ENCODE results near the gene SRRM2. TPM values are rescaled to one million over a fixed set of nuclear protein-coding genes. Genes with fewer than 3 reads are reported as not detected.

Gene SRRM2
- total and polyA plus RNA-seq, 9 of the 15 experiments (the other 6 are each of a cell fraction or from before 2014, with no cell fraction given), result 26.7 to 563 (median 81.1) TPM

DNA sequence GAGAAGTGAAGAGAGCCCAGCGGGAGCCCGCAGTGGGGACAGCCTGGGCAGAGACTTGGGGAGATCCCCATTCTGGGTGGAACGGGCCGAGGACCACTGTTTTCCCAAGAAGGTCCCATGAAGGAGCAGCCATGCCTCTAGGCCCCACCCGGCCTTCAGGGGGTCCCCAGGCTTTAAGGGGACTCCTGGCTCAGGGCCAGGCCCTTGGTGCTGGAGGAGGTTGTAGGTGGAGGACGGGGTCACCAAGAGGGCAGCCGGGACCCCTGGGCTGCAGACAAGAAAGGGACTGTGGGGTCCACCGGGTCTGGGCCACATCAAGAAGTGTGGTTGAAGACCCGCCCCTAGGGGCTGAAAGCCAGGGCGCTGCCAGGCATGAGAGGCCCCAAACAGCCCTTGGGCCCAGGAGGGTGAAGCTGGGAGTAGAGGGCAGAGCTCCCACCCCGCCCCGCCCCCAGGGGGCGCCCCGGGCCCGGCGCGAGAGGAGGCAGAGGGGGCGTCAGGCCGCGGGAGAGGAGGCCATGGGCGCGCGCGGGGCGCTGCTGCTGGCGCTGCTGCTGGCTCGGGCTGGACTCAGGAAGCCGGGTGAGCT, 64.4 kb downstream of the SRRM2 start, which contains the start of gene PRSS21 (continued):
- TF ChIP-seq, protein P1, sequence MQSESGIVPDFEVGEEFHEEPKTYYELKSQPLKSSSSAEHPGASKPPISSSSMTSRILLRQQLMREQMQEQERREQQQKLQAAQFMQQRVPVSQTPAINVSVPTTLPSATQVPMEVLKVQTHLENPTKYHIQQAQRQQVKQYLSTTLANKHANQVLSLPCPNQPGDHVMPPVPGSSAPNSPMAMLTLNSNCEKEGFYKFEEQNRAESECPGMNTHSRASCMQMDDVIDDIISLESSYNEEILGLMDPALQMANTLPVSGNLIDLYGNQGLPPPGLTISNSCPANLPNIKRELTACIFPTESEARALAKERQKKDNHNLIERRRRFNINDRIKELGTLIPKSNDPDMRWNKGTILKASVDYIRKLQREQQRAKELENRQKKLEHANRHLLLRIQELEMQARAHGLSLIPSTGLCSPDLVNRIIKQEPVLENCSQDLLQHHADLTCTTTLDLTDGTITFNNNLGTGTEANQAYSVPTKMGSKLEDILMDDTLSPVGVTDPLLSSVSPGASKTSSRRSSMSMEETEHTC (IDR thresholded peaks at IDR 0.05), result no peak
- TF ChIP-seq FUS (optimal IDR thresholded peaks at IDR 0.05; ENCODE audit: low read depth, low read length) (no peak), BCL6 (CRISPR knock-in tag; IDR thresholded peaks at IDR 0.05) (no peak), SP1 (CRISPR knock-in tag; IDR thresholded peaks at IDR 0.05) (peak; percentile 57; the same call in 1 of the 2 replicates), SAFB (IDR thresholded peaks at IDR 0.05; ENCODE audit: borderline replicate concordance, low read depth, low read length) (0 out of 2 replicates have a peak, but pooled peaks have one; percentile 53), L3MBTL2 (IDR thresholded peaks at IDR 0.05) (no peak), CXXC5 (CRISPR knock-in tag; IDR thresholded peaks at IDR 0.05) (peak; percentile 44; the same call in 1 of the 2 replicates), RFX7 (CRISPR knock-in tag; IDR thresholded peaks at IDR 0.05) (no peak), POLR2G (IDR thresholded peaks at IDR 0.05; ENCODE audit: low read depth, low read length) (peak; percentile 85), KAT2B (IDR thresholded peaks at IDR 0.05; ENCODE audit: low read depth, low read length) (no peak), SAP30 (IDR thresholded peaks at IDR 0.05; ENCODE audit: borderline replicate concordance, insufficient read depth, low read depth, low read length, poor library complexity, severe bottlenecking) (no peak), CCNT2 (IDR thresholded peaks at IDR 0.05; ENCODE audit: borderline replicate concordance, extremely low read depth, insufficient read length, low read depth, low read length) (peak; percentile 18), KLF13 (tag; IDR thresholded peaks at IDR 0.05; ENCODE audit: borderline replicate concordance, low read depth) (0 out of 2 replicates have a peak, but pooled peaks have one; percentile 18), SIN3B (IDR thresholded peaks at IDR 0.05; ENCODE audit: low read depth) (no peak), POLR3A (IDR thresholded peaks at IDR 0.05; ENCODE audit: borderline replicate concordance, extremely low read depth, insufficient read depth, insufficient read length) (no peak), MTA3 (IDR thresholded peaks at IDR 0.05; ENCODE audit: borderline replicate concordance) (peak; percentile 21; the same call in 1 of the 2 replicates), ESRRA (IDR thresholded peaks at IDR 0.05; ENCODE audit: borderline replicate concordance, low read depth) (peak; percentile 17; the same call in 1 of the 2 replicates), ZNF445 (CRISPR knock-in tag; IDR thresholded peaks at IDR 0.05; ENCODE audit: low read depth) (no peak), CBX1 (IDR thresholded peaks at IDR 0.05; ENCODE audit: low read depth) (peak; percentile 57; the same call in 1 of the 2 replicates)
- TF ChIP-seq, protein P2, sequence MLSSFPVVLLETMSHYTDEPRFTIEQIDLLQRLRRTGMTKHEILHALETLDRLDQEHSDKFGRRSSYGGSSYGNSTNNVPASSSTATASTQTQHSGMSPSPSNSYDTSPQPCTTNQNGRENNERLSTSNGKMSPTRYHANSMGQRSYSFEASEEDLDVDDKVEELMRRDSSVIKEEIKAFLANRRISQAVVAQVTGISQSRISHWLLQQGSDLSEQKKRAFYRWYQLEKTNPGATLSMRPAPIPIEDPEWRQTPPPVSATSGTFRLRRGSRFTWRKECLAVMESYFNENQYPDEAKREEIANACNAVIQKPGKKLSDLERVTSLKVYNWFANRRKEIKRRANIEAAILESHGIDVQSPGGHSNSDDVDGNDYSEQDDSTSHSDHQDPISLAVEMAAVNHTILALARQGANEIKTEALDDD (IDR thresholded peaks at IDR 0.05), result no peak
- TF ChIP-seq, protein P3, sequence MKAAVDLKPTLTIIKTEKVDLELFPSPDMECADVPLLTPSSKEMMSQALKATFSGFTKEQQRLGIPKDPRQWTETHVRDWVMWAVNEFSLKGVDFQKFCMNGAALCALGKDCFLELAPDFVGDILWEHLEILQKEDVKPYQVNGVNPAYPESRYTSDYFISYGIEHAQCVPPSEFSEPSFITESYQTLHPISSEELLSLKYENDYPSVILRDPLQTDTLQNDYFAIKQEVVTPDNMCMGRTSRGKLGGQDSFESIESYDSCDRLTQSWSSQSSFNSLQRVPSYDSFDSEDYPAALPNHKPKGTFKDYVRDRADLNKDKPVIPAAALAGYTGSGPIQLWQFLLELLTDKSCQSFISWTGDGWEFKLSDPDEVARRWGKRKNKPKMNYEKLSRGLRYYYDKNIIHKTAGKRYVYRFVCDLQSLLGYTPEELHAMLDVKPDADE (conservative IDR thresholded peaks at IDR 0.05; ENCODE audit: control insufficient read depth, low read depth, low read length), result 0 out of 2 replicates have a peak, but pooled peaks have one; percentile 22
- TF ChIP-seq, protein P4, sequence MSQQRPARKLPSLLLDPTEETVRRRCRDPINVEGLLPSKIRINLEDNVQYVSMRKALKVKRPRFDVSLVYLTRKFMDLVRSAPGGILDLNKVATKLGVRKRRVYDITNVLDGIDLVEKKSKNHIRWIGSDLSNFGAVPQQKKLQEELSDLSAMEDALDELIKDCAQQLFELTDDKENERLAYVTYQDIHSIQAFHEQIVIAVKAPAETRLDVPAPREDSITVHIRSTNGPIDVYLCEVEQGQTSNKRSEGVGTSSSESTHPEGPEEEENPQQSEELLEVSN (IDR thresholded peaks at IDR 0.05; ENCODE audit: borderline replicate concordance in 1 of 2, extremely low read depth in 1 of 2, insufficient read depth in 1 of 2, insufficient read length in 1 of 2, low read depth in 1 of 2, low read length in 1 of 2, poor library complexity in 1 of 2, severe bottlenecking in 1 of 2), result peak in 1 of 2 experiments; percentile 67
